GM20000 (cell line): ENCODE data around the gene TEFM.

Experiments used
- DNase-seq: peaks from one replicate; pipeline ENCODE4 v3.0.0; 2012; ENCODE audit warnings: low spot score
- TF ChIP-seq, protein P1 (sequence below): IDR thresholded peaks from 2 replicates; pipeline ENCODE4 v1.5.1; 2012; ENCODE audit warnings: mild to moderate bottlenecking, control low read depth; ENCODE audit errors: extremely low read depth, missing control alignments

TEFM gene

DNA sequence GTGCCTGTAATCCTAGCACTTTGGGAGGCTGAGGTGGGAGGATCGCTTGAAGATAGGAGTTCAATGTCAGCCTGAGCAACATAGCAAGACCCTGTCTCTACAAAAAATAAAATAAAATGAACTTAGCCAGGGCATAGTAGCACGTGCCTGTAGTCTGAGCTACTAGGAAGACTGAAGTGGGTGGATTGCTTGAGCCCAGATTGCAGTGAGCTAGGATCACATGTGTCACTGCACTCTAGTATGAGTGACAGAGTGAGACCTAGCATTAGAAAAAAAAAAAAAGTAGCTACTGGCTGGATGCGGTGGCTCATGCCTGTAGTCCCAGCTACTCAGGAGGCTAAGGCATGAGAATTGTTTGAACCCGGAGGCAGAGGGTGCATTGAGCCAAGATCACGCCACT, 21.7 kb upstream of the TEFM start:
- TF ChIP-seq, protein P1, sequence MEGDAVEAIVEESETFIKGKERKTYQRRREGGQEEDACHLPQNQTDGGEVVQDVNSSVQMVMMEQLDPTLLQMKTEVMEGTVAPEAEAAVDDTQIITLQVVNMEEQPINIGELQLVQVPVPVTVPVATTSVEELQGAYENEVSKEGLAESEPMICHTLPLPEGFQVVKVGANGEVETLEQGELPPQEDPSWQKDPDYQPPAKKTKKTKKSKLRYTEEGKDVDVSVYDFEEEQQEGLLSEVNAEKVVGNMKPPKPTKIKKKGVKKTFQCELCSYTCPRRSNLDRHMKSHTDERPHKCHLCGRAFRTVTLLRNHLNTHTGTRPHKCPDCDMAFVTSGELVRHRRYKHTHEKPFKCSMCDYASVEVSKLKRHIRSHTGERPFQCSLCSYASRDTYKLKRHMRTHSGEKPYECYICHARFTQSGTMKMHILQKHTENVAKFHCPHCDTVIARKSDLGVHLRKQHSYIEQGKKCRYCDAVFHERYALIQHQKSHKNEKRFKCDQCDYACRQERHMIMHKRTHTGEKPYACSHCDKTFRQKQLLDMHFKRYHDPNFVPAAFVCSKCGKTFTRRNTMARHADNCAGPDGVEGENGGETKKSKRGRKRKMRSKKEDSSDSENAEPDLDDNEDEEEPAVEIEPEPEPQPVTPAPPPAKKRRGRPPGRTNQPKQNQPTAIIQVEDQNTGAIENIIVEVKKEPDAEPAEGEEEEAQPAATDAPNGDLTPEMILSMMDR, result no peak
- no peak for DNase-seq

DNA sequence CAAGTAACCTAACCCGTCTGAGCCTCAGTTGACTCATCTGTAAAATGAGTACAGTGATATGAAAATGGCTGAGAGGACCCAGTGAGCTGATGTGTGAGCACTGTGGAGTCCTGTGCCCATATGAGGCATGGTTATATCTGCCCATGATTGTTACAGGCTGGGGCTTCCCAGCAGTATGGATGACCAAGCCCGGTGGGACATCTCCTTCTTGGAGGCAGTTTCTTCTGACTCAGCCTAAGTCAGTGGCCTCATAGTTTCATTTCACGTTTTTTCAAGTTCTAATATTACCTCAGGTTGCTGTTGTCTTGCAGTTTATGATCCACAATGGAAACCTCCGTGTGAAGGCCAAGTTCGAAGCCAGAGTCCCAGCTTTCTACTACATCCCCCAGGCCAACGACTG, 20.5 kb upstream of the TEFM start:
- TF ChIP-seq, protein P1, result no peak
- DNase-seq, result peak; percentile 39

DNA sequence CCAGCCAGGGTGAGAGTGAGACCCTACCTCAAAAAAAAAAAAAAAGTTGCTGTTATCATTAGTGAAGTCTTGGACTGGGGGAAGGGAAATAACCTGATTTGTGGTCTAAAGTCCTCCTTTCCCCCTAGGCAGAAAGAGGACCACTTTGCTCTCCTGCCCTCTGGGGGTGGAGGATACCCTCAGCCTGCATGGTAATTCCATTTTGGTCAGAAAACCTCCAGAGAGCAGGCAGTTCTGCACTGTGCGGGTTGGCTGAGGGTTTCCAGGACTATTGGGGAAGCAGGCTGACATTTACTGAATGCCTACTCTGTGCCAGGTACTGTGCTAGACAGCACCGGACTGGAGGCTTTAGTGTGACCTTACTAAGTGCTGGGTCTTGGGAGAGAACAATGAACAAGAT, 18.3 kb upstream of the TEFM start:
- no peak for DNase-seq
- TF ChIP-seq, protein P1, result no peak

DNA sequence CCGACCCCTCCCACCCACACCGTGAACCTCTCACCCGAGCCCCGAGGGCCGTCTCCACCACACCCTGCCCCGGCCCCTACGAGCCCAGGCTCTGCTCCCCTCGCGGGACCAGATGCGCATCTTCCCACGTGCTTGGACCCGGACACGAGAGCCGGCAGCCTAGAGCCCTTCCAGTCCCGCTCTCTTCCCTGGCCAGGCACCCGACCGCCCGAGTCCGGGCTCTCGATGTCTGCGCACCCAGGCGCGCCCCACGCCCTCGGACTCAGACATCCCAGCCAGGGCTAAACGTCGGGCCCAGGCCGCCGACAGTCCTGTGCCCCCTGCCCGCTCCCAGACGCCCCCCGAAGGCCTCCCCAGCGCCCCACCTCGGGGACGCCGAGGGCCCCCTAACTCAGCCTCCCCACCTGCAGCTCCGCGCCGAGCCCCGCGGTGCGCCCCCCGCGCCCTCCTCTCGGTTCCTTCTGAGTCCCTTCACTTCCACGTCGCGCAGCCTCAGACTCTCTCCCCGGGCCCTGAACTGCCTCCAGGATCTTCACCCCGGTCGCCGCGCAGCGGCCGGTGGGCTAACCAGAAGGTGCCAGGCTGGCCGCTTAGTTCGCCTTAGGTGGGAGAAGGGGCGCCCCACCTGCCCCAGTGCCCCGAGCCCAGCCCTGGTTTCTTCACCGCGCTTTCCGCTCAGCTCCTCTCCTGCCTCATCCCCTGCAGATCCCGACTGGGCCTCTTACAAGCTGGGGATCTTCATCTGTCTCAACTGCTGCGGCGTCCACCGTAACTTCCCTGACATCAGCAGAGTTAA, 16.4 kb upstream of the TEFM start:
- peak; percentile 64 for DNase-seq

DNA sequence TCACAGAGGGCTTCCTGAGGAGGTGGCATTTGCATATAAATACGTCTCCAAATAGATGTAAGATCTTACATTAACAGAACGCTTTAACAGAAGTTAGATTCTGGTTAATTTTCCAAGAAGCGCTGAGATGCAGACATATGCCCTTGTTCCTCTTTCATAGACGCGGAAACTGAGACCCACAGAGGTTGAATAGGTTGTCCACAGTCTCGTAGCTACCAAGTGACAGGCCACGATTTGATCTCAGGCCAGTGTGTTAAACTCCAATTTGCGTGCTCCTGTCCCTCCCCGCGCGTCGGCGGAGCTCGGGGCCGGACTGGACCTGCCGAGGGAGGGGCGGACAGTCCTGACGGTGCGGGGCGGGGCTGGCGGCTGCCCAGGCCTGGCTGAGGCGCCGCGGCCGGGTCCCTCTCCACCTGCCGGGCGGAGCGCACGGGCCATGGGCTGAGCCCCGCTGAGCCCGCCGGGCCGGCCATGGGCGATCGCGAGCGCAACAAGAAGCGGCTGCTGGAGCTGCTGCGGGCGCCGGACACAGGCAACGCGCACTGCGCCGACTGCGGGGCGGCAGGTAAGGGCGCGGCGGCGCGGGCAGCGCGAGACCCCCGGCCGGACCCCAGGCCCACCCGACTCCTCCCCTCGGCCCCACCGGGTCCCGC, 15.6 kb upstream of the TEFM start, which contains the start of gene ADAP2:
Gene ADAP2, plus strand, starts transcription at position 402 of the 653 bp plus-strand sequence. Its CDS starts 70 bp downstream, at position 472.
- TF ChIP-seq, protein P1, result no peak
- peak; percentile 78 for DNase-seq

More for the DNA sequence above, 16.4 kb upstream of the TEFM start:
- TF ChIP-seq, protein P1, result no peak

DNA sequence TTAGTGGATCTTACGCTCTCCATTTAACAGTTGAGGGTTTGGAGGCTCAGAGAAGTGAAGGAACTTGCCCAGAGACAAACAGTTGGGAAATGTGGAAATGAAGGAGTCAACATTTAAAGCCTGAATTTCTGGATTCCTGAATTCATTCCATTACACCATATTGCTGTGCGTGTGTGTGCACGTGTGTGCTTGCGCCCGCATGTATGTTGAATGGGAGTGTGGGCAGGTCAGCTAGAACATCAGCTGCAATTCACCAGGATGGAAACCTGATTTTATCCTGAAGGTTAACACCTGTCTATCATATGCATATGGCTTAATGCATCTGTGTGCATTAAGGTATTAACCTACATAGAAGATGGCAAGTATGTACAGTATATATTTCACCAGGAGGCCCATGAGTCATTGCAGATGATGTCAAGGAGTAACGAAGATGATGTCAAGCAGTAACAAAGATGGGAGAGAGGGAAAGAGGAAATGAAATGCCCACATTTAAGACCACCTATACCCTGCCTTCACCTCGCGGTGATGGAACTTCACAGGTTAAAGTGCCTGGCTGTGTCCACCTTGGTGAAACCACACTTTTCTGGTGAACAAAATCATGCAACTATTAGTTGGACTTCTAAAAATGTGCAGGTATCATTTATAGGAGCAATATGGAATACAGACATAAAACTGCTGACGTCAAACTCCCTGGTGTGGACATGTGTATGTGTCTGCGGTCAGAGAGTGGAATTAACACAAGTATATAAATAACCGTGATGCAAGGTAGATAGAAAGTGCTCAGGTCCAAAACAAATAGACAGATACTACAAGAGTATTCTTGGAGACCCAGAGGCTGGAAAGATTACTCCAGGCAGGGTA, 14.9 kb upstream of the TEFM start:
- DNase-seq, result no peak
- TF ChIP-seq, protein P1, result no peak

DNA sequence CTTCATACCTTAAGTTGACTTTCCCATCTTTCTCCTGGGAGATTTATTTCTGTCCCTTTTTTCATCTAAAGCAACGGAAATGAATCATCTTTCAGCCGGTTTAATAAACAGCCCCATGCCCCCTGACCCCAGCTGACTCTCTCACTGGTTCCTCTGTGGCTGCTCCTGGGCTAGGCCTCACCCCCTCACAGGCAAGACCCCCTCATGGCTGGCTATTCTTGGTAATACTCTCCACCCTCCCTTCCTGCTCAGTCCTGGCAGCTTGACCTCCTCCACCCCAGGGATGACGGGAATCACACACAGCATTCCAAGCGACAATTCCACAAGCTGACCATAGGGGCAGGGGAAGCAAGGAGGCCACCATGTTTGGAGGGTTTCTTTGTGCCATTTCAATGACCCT, 14.2 kb upstream of the TEFM start:
- DNase-seq, result no peak

More for the DNA sequence above, 14.2 kb upstream of the TEFM start:
- TF ChIP-seq, protein P1, result no peak
